Ovary (tissue), 9 donors: ENCODE data around the gene NPPC. TPM values are rescaled to one million over a fixed set of nuclear protein-coding genes. Genes with fewer than 3 reads are reported as not detected.
"Not testable (repeated sequence)": the region's sequence is repeated elsewhere in the genome, so short reads cannot be mapped to it uniquely, and the experiment has no call there.

Source experiments
- DNase-seq, 5 donors: peaks; one replicate each; pipeline ENCODE4 v3.0.0-alpha.2; 2019 to 2020
- H3K27ac ChIP-seq, 2 donors: fragments of 200-600 bp; one replicate each; pipeline versions ENCODE4 v1.5.1 to v1.8.0; 2019 to 2022
- H3K27me3 ChIP-seq: fragments of 200-600 bp; one replicate; pipeline ENCODE4 v1.8.0; 2022
- H3K36me3 ChIP-seq: fragments of 200-600 bp; sonication (generic); one replicate; pipeline ENCODE4 v1.5.1; 2019
- H3K4me1 ChIP-seq: one replicate; pipeline ENCODE4 v1.8.1; 2013; ENCODE audit warnings: mild to moderate bottlenecking, moderate library complexity; ENCODE audit not compliant: insufficient read depth
- H3K4me3 ChIP-seq: fragments of 200-600 bp; sonication (generic); one replicate; pipeline ENCODE4 v1.5.1; 2017
- H3K9me3 ChIP-seq, 2 donors: fragments of 200-600 bp in 1 of 2; sonication (generic) in 1 of 2; one replicate each; pipeline versions ENCODE4 v1.5.1 to v1.8.1; 2013 to 2019; ENCODE audit warnings: mild to moderate bottlenecking in 1 of 2, moderate library complexity in 1 of 2
- CTCF ChIP-seq, 3 donors: fragments of 450-650 bp in 2 of 3; fragments of 200-600 bp in 1 of 3; IDR thresholded peaks; one replicate each; pipeline versions ENCODE4 v1.5.1 to v1.8.0; 2016 to 2022; ENCODE audit warnings: antibody characterized with exemption in 3 of 3, mild to moderate bottlenecking in 1 of 3
- EP300 ChIP-seq: sonication (generic); formaldehyde crosslinking; IDR thresholded peaks from one replicate; pipeline ENCODE4 v1.6.1; 2017; ENCODE audit warnings: antibody characterized with exemption
- POLR2A ChIP-seq: fragments of 450-650 bp; IDR thresholded peaks from one replicate; pipeline ENCODE4 v1.6.1; 2017; ENCODE audit warnings: antibody characterized with exemption, mild to moderate bottlenecking, moderate library complexity
- WGBS, 3 donors: extraction: QIAGEN DNeasy Blood & Tissue Kit in 1 of 3; methylation state at CpG; one replicate each; pipeline versions ENCODE4 v1.1.5 to v1.1.7; 2013 to 2017; 5-methylcytosine and 5-hydroxymethylcytosine counted together
- intact Hi-C, 4 donors: fragments of 100-400 bp; cut with DNase I; formaldehyde crosslinking; loops; one replicate each; pipeline versions ENCODE4 v1.11.0 to v1.15.1; 2022 to 2023
- polyA plus RNA-seq, 2 donors: library from polyadenylated mRNA; stranded (reverse); fragments of 200-250 nt in 1 of 2; fragments of 350-450 nt in 1 of 2; fragmentation: Illumina TruSeq in 1 of 2; extraction: RNeasy Lipid Tissue Mini Kit (QIAGEN cat#74804) in 1 of 2; gene quantifications; one replicate each; pipeline ENCODE4 v1.2.3, GENCODE V29; 2013 to 2014
- total RNA-seq, 7 donors: library from RNA; depleted of rRNA in 2 of 7; stranded (reverse); fragments of >200 nt in 2 of 7; fragmentation: NEBNext Ultra II Directional in 3 of 7; extraction: Animal tissue kit (Norgen Biotek cat#: 25700) in 3 of 7; gene quantifications; one replicate each; pipeline versions ENCODE4 v1.1.0 to v1.2.4, GENCODE V29; 2016 to 2023
- donor health status: DM: no; HTN: no; CAD: no; lungs with moderate emphysema.
- donor health status: DM: no; HTN: no; CAD: no.
- donor health status: Bipolar disorder and iron deficiency.
- donor health status: DM: yes; HTN: yes; CAD: no.
- donor health status: DM: no; HTN: no; CAD: no.
- donor health status: DM: yes; HTN: yes; CAD: no.

The NPPC gene
- total and polyA plus RNA-seq, 9 donors, result 0.18 to 4.3 (median 0.49) TPM; not detected in 3

- H3K9me3 ChIP-seq, result no peaks in the 10 kb centered on the region
- H3K27me3 ChIP-seq, result no peaks in the 10 kb centered on the region
- H3K36me3 ChIP-seq, result no peaks in the 10 kb centered on the region
- WGBS, 3 donors, result 89 to 93% (median 92%) methylated on average over 14 of the region's 14 CpGs
- TF ChIP-seq CTCF (IDR thresholded peaks at IDR 0.05) (no peak), POLR2A (no peak), EP300 (no peak)
- DNase-seq, result no peak
- no peak overlapping the region for H3K4me3 ChIP-seq
- H3K4me1 ChIP-seq, result no peaks in the 10 kb centered on the region
- intact Hi-C loops, result no loop called here
- no peak overlapping the region for H3K27ac ChIP-seq
Observed at GRCh38 chr2:231914077-231914690, 12.0 kb downstream of the NPPC start.

- no peak for DNase-seq
- TF ChIP-seq EP300 (no peak), CTCF (IDR thresholded peaks at IDR 0.05) (no peak), POLR2A (no peak)
- no peak overlapping the region for H3K4me3 ChIP-seq
- intact Hi-C loops, result no loop called here
- no peak overlapping the region for H3K27ac ChIP-seq
- no peaks in the 10 kb centered on the region for H3K9me3 ChIP-seq
- no peaks in the 10 kb centered on the region for H3K36me3 ChIP-seq
- H3K4me1 ChIP-seq, result no peaks in the 10 kb centered on the region
- 55 to 64% (median 59%) methylated on average over 6 of the region's 6 CpGs for WGBS, 3 donors
- H3K27me3 ChIP-seq, result no peaks in the 10 kb centered on the region
Observed at GRCh38 chr2:231911381-231911780, 14.8 kb downstream of the NPPC start.

GRCh38 chr2:231910771-231911170 is 15.4 kb downstream of the NPPC start:
- Histone ChIP-seq H3K4me3 (no peak overlapping the region), H3K27ac (no peak overlapping the region), H3K27me3 (no peaks in the 10 kb centered on the region), H3K9me3 (no peaks in the 10 kb centered on the region), H3K36me3 (no peaks in the 10 kb centered on the region), H3K4me1 (no peaks in the 10 kb centered on the region)
- TF ChIP-seq EP300 (no peak), POLR2A (no peak), CTCF (IDR thresholded peaks at IDR 0.05) (no peak)
- DNase-seq, result no peak
- intact Hi-C loops, result no loop called here
- 75 to 89% (median 75%) methylated on average over 6 of the region's 6 CpGs for WGBS, 3 donors

GRCh38 chr2:231910161-231910560 is 16.0 kb downstream of the NPPC start:
- 80 to 89% (median 84%) methylated on average over 7 of the region's 7 CpGs for WGBS, 3 donors
- H3K27me3 ChIP-seq, DNase-seq, H3K36me3 ChIP-seq, intact Hi-C loops, H3K27ac ChIP-seq, H3K4me3 ChIP-seq, H3K4me1 ChIP-seq, H3K9me3 ChIP-seq: not testable (repeated sequence)

- 69 to 76% (median 76%) methylated on average over 5 of the region's 5 CpGs for WGBS, 3 donors
- no peak for TF ChIP-seq CTCF (IDR thresholded peaks at IDR 0.05)
- TF ChIP-seq EP300, result no peak
- TF ChIP-seq POLR2A, result no peak
- intact Hi-C loops, result loop anchor here in 3 of 4 donors (5.0 kb wide), 1 partner anchor 528 kb away; no protein-coding TSS in a partner anchor
Observed at GRCh38 chr2:231909631-231910030, 16.6 kb downstream of the NPPC start.

More at GRCh38 chr2:231909631-231910030, 16.6 kb downstream of the NPPC start:
- Histone ChIP-seq H3K36me3 (no peaks in the 10 kb centered on the region), H3K9me3 (no peaks in the 10 kb centered on the region), H3K27ac (no peak overlapping the region), H3K27me3 (no peaks in the 10 kb centered on the region), H3K4me1 (no peaks in the 10 kb centered on the region), H3K4me3 (no peak overlapping the region)
- DNase-seq, result no peak
